ENCODE results near the gene SCARB2.

DNA sequence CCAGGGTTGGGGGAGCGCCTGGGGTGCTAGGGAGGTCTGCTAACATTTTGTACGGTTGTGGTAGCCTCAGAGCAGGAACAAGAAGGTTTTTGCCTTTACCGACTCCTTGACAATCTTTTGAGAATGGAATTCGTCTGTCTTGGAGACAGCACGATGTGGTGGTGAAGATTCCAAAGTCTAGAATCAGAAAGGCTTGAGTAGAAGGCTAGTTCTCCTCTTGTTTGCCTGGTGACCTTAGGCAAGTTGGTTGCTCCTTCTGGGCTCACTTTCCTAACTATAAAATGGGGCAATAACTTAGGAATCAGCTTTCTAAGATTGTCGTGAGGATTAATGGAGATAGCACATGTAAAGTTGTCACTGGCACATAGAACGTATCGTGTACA is 38.6 kb upstream of the SCARB2 start:
- TF ChIP-seq, protein P1, sequence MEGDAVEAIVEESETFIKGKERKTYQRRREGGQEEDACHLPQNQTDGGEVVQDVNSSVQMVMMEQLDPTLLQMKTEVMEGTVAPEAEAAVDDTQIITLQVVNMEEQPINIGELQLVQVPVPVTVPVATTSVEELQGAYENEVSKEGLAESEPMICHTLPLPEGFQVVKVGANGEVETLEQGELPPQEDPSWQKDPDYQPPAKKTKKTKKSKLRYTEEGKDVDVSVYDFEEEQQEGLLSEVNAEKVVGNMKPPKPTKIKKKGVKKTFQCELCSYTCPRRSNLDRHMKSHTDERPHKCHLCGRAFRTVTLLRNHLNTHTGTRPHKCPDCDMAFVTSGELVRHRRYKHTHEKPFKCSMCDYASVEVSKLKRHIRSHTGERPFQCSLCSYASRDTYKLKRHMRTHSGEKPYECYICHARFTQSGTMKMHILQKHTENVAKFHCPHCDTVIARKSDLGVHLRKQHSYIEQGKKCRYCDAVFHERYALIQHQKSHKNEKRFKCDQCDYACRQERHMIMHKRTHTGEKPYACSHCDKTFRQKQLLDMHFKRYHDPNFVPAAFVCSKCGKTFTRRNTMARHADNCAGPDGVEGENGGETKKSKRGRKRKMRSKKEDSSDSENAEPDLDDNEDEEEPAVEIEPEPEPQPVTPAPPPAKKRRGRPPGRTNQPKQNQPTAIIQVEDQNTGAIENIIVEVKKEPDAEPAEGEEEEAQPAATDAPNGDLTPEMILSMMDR (IDR thresholded peaks at IDR 0.05) = no peak
- TF ChIP-seq ZFX (IDR thresholded peaks at IDR 0.05; ENCODE audit: borderline replicate concordance) = no peak

All from 22Rv1 (cell line).